GM21360 (cell line): ENCODE measurements around the gene CYB561D2.
A peak's percentile ranks its signal among the peaks of the same experiment; 100 is the strongest.

Experiments
- ATAC-seq: cut with Tn5 transposase; IDR thresholded peaks from one replicate; pipeline ENCODE4 v1.9.1; 2021; ENCODE audit warnings: mild to moderate bottlenecking, moderate library complexity; ENCODE audit not compliant: unreplicated experiment

Gene CYB561D2

DNA sequence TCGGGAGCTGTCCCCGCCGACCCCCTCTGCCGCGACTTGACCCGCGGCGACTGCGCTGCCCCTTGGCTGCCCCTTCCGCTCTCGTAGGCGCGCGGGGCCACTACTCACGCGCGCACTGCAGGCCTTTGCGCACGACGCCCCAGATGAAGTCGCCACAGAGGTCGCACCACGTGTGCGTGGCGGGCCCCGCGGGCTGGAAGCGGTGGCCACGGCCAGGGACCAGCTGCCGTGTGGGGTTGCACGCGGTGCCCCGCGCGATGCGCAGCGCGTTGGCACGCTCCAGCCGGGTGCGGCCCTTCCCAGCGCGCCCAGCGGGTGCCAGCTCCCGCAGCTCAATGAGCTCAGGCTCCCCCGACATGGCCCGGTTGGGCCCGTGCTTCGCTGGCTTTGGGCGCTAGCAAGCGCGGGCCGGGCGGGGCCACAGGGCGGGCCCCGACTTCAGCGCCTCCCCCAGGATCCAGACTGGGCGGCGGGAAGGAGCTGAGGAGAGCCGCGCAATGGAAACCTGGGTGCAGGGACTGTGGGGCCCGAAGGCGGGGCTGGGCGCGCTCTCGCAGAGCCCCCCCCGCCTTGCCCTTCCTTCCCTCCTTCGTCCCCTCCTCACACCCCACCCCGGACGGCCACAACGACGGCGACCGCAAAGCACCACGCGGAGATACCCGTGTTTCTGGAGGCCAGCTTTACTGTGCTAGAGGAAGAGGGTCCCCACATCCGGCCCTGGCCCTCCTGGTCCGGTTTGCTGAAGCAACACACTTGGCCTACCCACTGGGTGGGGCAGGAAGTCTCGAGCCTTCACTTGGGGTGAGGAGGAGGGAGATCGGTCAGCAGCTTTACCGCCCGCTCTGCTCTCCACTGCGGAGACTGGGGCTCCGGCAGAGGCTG lies 10.0 kb upstream of the CYB561D2 start, which contains the start of gene RASSF1:
Gene RASSF1 (minus strand): TSS at position 389 of the 882 bp plus-strand sequence. CDS start 31 bp downstream, at position 358.
- no peak for ATAC-seq

DNA sequence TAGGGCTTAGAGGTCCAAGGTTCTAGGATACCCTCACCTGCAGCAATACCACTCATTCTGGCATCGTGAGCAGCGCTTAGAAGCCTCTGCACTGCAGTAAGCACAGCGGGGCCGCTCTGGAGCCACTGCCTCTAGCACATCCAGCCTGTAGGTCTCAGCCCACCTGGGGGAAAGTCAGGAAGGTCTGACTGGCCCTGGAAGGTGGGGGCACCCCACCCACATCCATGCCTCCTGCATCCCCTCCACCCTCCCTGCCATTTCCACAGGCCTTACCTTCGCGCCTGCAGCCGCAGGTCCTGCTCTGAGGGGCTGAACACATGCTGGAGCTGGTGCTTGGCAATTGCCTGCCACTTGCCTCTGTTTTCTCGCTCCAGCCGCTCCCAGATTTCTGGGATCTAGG lies 9.1 kb upstream of the CYB561D2 start:
- ATAC-seq: no peak

DNA sequence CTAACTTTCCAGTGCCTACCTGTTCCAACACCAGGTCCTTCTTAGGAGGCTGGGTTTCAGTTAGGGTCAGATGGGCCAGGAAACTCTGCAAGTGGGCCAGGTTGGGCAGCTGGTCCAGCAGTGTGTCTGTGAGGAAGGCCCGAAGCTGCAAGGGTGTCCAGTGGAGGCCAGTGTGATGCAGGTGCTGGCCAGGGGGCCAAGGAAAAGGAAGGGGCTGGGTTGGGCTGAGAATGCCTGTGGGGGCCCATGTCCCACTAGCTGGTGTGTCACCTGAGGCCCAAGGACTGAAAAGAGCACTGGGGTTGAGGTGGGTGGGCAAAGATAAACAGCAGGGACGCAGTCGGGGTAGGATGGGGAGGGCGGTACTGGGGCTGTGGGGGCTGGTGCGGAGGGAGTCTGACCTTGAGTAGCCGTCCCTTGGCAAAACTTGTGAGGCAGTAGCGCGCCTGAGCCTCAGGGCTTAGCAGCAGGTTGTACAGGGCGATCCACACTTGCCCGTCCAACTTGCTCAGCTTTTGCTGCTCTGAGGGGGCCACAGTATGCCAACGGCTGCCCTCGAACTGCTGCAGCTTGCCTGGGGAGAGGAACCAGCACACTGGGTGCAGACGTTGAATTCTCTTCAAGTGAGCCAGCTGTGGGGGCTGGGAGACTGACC lies 8.5 kb upstream of the CYB561D2 start:
- no peak for ATAC-seq

DNA sequence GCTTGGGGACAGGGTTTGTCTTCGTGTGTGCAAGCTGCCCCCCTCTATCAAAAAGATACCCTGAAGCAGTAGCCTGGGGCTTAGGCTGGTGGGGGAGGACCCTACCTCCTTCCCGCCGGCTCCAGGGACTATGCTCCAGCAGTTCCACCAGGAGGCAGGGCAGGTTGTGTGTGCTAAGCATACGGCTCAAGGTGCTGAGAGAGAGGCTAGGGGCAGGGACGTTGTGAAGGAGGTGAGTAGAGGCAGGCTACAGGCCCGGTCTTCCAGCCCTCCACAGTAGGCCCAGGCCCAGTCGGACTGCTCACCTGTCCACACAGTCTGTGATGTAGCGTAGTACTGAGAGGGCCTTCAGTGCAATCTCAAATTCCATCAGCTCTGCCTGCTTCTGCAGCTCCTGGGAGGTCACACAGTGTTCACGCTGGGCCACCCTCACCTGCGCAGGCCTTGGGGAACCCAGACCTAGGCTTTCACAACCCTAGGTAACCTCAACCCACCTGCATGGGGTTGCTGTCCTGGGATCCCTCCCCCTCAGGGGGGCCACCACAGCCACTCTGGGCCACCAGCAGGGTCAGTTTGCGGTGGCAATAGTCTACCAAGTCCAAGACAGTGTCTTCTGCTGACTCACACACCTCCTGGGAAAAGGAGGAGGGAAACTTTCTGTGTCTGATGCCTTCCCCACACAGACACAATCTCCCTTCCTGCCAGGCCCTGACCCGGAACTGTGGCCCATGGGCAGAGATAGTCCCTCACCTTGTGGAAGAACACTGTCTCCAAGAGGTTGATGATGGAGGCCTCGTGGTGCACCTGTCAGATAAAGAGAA lies 7.6 kb upstream of the CYB561D2 start:
- ATAC-seq: no peak

DNA sequence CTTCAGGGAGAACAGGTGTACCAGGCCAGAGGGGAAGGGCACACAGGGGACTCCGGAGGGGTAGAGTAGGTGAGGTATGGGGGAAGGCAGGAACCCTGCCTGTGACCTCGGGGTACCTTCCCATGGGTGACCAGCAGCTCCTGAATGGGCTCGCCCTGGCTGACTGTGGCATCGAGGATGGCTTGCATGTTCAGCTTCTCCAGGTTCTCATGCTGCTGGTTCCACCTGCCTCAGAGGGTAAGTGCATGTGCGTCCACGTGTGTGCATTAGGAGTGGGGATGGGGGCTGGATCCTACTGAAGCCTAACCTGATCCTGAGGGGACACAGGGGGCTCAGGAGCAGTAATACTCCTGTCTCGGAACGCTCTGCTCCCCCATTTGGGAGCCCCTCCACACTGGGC lies 5.7 kb upstream of the CYB561D2 start:
- ATAC-seq: no peak

DNA sequence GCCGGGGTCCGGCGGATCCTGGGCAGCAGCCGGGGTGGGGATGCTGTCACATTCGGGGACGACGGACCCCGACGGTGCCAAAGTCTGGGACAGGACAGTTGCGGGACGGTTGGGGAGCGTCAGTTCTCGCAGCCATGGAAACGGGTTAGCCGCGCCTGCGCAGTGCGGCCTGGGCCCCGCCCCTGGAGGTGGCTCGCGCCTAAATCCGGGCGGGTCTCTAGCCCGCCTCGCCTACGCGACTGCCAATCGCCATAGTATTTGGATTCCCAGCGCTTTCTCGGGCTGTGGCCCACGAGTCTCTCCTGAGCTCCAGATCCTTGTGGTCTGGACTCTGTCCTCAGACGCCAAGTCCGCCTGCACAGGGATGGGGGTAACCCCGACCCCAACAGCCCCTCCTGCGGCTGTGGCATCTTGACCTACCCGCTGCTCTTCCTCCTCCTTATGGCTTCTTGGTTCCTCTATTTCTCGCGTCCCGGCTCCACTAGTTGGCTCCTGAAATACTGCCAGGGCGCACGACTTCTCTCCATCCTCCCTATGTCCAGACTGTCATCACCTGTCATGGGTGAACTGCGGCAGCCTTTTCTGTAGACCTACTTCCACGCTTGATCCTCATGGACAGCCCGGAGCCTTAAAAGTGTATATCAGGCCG lies 5.0 kb upstream of the CYB561D2 start, which contains the start of gene ZMYND10:
Gene ZMYND10 (minus strand): TSS at position 147 of the 649 bp plus-strand sequence. CDS start 153 bp downstream, outside the sequence.
- no peak for ATAC-seq

DNA sequence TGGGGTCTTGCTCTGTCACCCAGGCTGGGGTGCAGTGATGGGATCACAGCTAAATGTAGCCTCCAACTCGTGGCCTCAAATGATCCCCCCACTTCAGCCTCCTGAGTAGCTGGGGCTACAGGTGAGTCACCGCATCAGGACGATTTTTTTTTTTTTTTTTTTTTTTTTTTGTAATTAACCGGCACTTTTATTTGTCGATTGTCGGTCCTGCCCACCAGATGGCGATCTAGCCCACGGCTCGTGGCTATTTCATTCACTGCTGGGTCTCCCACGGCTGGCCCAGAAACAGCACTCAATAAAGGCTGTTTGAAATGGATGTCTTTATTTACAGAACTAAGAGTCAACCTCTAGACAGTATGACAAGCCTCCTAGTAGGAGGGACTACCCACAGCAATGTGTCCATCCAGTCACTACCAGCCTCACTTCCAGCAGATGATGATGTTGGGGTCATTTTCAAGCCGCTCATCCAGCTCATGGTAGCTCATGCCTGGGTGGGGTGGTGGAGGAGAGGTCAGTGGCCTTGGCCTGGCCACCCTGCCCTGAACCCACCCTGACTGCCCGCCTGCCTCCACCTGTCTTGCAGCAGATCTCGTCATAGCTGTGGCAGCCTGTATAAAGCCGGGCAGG lies 3.4 kb upstream of the CYB561D2 start:
- no peak for ATAC-seq

DNA sequence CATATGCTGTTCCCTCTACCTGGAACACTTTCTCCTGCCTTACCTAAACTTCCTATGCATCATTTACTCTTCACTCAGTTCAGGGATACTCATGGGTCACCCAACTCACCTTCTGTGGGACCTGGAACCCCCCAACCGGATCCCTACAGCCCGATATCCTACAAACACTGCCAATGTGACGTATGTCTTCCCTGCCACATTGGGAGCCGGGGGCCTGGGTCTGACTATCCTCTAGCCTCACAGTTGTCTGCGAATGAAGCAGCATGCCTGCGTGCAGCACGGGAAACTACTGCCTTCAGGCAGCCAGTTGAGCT lies 492 bp upstream of the CYB561D2 start:
- ATAC-seq: no peak

DNA sequence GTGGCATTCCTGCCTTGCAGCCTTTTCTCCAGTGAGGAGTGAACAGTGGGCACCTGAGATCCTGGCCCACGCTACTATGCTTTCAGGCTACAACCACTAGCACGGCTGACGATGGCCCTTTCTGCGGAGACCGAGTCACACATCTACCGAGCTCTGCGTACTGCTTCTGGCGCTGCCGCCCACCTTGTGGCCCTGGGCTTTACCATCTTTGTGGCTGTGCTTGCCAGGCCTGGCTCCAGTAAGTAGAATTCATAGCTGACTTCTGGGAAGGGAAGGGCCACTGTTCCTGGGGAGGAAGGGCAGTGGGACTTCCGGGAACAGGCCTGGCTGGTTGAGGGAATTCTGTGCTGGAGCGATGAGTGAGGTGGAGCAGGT lies 648 bp downstream of the CYB561D2 start:
- peak; percentile 6 for ATAC-seq

DNA sequence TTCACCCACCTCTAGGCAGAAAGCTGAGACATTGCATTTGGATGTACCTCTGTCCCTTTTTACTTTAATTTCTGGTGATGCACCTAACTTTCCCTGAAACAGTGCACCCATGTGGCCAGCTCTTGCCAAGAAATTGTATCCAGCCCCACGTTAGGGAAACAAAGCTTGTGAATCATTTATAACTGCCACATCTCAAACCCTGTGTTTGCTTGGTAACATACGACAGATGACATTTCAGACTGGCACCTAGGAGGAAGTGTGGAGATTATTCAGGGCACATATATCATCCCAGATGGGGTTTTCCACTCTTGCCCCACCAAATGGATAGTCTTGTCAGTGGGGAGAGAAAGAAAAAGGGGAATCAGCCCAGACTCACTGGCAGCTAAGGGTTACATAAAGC lies 2.1 kb downstream of the CYB561D2 start:
- no peak for ATAC-seq

DNA sequence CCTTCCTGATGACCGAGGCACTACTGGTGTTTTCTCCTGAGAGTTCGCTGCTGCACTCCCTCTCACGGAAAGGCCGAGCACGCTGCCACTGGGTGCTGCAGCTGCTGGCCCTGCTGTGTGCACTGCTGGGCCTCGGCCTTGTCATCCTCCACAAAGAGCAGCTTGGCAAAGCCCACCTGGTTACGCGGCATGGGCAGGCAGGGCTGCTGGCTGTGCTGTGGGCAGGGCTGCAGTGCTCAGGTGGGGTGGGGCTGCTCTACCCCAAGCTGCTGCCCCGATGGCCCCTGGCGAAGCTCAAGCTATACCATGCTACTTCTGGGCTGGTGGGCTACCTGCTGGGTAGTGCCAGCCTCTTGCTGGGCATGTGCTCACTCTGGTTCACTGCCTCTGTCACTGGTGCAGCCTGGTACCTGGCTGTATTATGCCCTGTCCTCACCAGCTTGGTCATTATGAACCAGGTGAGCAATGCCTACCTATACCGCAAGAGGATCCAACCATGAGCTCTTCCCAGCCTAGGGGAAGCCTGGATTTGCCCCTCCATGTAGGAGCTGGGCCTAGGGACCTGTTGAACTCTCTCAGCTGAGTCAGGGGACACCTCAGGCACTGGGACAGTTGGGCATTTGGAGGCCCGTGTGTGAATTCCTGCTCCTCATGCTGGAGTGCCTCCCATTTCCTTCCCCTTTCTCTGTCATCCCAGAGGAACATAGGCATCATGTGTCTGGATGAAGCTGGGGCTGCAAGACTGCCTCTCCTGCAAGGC lies 2.8 kb downstream of the CYB561D2 start:
- ATAC-seq: no peak

DNA sequence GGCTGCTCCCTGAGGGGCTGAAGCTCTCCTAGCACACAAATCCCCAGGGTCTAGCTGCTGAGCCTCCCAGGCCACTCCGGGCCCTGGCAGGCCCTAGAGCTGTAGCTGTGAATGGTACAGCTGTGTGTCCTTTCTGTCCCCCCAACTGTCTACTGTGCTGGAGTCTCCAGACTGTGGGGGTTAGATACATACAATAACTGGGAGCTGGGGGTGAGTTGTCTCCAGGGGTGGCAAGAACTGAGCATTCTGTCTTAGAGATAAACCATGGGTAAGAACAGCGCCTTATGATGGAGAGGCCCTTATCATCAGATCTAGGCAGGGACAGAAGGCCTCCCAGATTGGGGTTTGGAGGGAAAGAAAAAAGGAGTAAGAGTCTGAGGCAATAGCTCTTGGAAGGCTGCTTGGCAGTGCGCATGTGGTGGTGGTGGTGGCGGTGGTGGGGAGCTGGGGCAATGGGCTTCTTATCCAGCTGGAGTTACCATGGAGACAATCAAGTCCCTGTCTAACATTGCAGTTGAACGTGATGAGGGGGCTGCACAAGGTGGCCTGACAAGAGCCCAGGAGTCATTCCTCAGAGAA lies 3.6 kb downstream of the CYB561D2 start:
- ATAC-seq: no peak

DNA sequence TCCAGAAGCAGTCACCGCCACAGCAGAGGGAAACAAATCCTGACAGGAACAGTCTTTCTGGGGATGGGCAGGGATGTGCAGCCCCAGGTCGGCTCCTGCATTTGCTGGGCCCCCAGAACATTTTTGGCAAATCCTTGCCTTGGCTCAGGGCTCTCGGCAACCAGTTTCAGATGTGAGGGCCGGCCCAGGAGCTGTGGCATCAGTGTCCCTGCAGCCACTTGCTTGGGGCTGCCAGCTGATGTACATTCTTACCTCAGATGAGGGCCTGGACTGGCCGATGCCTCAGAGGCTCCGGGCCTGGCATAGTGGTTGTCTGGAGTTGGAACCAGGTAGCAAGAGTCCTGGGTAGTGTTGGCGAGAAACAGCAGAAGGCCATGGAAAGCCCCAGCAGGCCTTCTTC lies 4.2 kb downstream of the CYB561D2 start:
- ATAC-seq: no peak

DNA sequence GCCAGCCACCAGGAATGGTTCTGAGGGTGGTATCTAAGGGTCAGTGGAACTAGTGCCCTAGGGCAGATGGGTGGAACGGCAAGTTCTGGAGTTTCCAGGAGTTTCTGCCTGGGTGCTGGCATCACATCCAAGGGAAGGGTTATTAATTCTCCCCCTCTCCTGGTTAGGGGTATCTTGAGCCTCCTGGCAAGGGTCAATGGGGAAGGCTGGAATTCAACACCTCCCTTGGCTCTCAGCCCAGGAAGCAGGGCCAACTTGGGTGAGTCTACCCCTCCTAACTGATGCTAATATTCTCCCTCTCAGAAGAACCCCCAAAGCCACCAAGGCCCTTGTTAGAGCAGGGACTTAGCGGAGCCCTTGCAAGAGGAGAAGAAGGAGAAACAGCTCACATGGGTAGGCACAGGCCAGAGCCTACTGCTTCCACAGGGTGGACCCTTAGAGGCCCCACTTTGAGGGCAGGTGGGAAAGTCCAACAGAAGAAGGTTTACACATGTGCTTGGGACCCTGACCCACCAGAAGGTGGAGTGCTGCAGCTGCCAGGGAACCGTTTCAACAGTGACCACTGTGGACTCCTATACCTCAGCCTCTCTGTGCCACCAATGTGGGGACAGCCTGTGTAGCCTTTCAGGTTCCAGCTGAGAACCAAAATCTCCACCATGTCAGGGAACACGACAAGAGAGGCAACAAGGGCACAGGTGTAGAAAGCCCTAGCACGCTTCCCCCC lies 5.3 kb downstream of the CYB561D2 start:
- ATAC-seq: no peak

DNA sequence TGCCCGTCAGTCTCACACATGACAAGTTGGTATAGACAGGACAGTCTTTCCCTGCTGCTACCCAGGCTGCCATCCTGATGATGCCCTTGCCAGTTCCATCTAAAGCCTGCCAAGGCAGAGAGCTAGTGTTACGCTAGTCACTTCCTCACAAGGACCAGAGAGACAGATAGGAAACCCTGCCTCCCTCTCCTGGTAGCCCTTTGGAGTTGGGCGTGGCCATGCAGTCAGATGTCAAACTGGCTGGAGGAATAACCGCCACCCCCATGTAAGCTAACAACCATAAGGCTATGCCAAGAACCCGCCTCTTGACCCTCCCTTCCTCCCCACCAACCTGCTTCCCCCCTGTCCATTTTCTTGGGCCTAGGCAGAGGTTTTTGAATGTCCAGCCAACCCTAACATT lies 5.9 kb downstream of the CYB561D2 start:
- ATAC-seq: no peak

DNA sequence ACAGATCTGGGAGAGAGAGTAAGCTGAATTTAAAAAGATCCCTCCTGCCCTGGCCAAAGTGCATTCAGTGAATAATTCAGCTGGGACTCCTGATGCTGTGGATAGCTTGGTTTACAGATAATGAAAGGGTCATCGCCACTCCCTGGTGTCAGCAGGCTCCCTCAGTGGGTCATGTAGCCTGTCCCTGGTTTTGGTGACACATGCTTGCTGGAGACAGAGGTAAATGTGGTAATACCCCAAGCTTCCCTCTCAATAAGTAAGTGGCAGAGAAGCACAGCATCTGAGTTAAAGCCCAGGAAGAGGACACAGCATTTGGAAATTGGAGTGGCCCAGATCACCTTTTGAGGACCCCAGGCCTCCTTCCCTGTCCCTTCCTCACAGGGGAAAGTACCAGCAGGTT lies 6.8 kb downstream of the CYB561D2 start:
- no peak for ATAC-seq

DNA sequence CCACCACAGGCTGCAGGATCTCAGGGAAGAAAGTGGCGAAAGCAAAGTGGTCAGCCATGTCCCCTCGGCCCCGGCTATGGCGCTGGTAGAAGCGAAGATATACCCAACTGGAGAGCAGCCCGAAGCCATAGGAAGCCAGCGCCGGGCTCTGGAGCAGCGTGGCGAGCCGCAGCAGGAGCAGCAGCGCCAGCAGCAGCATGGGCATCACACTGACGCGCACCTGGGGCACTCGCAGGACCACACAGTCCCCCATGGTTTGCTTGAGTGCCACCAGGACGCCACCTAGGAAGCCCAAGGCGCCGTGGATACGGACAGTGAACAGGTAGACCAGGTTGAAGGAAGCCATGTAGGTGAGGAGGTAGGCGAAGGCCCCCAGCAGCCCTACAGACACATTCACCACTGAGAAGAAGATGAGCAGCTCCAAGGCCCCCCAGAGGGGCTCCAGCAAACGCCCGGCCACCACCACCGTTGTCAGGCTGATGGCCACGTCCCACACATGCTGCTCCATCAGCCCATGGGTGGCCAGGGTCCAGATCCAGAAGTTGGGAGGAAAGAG lies 7.8 kb downstream of the CYB561D2 start:
- ATAC-seq: no peak

DNA sequence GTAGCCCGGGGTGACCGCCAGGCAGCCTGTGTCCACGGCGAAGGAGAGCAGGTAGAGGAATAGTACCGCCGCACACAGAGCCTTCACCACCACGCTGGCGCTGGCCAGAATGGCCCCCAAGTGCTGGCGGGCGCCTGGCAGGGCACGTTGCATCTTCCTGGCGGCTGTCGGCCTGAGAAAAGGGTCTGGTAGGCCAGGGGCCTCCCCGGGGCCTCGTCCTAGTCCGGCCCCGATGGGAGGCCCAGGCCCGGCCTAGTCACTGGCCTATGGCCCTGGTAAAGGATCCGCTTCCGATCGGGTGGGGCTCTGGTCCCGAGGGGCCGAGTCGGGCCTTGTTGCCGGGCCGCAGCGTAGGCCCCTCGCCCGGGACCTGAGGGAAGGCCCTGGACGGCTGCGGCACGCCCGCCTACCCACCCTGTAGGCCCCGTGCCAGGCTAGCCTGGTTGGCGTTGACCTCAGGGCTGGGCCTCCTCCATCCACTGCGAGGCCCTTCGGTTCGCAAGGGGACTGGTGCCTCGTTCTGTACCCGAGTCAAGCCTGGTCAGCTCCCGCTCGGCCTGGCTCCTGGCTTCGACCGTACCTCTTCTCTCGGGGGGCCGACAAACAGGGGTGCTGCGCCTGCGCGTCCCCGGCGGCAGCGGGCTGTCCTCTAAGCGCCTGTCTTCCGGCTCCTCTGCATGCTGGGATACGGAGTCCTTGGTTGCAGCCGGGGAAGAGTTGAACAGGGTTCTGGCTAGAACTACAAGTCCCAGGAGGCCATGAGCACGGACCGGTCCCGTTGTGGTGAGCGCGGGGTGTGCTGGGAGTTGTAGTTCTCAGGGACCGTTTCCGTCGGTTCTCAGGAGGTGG lies 8.5 kb downstream of the CYB561D2 start, which contains the start of gene TMEM115:
Gene TMEM115 (minus strand): TSS at position 611 of the 849 bp plus-strand sequence. CDS start 458 bp downstream, at position 153.
- peak; percentile 95 for ATAC-seq
